ENCODE results near the gene KCNQ1.

KCNQ1 gene

GRCh38 chr11:2401436-2401984 is 43.3 kb upstream of the KCNQ1 start:
- Histone ChIP-seq H4K20me1 (ENCODE audit: insufficient read depth, low read length) (peaks cover 40% of the 10 kb centered on the region), H3K27ac (ENCODE audit: low read length) (peak overlapping the region; percentile 90), H3K4me1 (ENCODE audit: insufficient read depth, low read length) (peaks cover 34% of the 10 kb centered on the region), H2AFZ (ENCODE audit: low read depth, low read length) (no peak overlapping the region), H3K9me3 (ENCODE audit: insufficient read depth, low read length, severe bottlenecking) (no peaks in the 10 kb centered on the region), H3K4me2 (ENCODE audit: insufficient read depth, low read length) (peak overlapping the region; percentile 79), H3K27me3 (ENCODE audit: insufficient read depth, low read length, poor library complexity) (no peaks in the 10 kb centered on the region), H3K4me3 (ENCODE audit: low read depth in 1 of 2, low read length in 2 of 2) (peak overlapping the region; percentile 98), H3K79me2 (ENCODE audit: insufficient read depth, low read length) (peaks cover 35% of the 10 kb centered on the region), H3K9ac (ENCODE audit: low read depth, low read length) (peak overlapping the region; percentile 93), H3K36me3 (ENCODE audit: insufficient read depth, low read length) (peaks cover 56% of the 10 kb centered on the region)
- ATAC-seq (ENCODE audit: insufficient read depth, low read depth) (no peak), DNase-seq (no peak)
- no peak for TF ChIP-seq EZH2 (IDR thresholded peaks at IDR 0.05; ENCODE audit: borderline replicate concordance, low read depth, low read length, severe bottlenecking)
- TF ChIP-seq, protein P1, sequence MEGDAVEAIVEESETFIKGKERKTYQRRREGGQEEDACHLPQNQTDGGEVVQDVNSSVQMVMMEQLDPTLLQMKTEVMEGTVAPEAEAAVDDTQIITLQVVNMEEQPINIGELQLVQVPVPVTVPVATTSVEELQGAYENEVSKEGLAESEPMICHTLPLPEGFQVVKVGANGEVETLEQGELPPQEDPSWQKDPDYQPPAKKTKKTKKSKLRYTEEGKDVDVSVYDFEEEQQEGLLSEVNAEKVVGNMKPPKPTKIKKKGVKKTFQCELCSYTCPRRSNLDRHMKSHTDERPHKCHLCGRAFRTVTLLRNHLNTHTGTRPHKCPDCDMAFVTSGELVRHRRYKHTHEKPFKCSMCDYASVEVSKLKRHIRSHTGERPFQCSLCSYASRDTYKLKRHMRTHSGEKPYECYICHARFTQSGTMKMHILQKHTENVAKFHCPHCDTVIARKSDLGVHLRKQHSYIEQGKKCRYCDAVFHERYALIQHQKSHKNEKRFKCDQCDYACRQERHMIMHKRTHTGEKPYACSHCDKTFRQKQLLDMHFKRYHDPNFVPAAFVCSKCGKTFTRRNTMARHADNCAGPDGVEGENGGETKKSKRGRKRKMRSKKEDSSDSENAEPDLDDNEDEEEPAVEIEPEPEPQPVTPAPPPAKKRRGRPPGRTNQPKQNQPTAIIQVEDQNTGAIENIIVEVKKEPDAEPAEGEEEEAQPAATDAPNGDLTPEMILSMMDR (IDR thresholded peaks at IDR 0.05; ENCODE audit: borderline replicate concordance, extremely low read depth, low read length, poor library complexity, severe bottlenecking) = no peak

DNA sequence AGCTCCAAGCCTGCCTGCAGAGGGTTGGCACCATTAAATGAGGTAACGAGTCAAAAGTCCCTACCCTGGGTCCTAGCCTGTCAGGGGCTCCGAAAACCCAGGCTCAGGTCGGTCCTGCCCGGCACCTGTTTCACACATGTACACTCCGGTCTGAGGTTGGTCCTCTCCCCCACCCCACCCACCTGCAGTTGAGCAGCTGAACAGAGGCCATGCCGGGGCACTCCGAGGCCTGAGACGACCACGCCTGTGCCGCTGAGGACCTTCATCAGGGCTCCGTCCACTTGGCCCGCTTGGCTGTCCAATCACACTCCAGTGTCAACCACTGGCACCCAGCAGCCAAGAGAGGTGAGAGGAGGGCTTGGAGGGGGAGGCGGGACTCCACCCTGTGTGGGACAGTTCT is 42.7 kb upstream of the KCNQ1 start:
- no peak for DNase-seq
- Histone ChIP-seq H3K36me3 (ENCODE audit: insufficient read depth, low read length) (peaks cover 50% of the 10 kb centered on the region), H3K4me1 (ENCODE audit: insufficient read depth, low read length) (peaks cover 34% of the 10 kb centered on the region), H3K27me3 (ENCODE audit: insufficient read depth, low read length, poor library complexity) (no peaks in the 10 kb centered on the region), H3K4me2 (ENCODE audit: insufficient read depth, low read length) (peak overlapping the region; percentile 79), H2AFZ (ENCODE audit: low read depth, low read length) (no peak overlapping the region), H3K9me3 (ENCODE audit: insufficient read depth, low read length, severe bottlenecking) (no peaks in the 10 kb centered on the region), H3K27ac (ENCODE audit: low read length) (no peak overlapping the region), H3K79me2 (ENCODE audit: insufficient read depth, low read length) (peaks cover 35% of the 10 kb centered on the region), H3K4me3 (ENCODE audit: low read depth in 1 of 2, low read length in 2 of 2) (peak overlapping the region in 1 of 2 experiments; percentile 98; a peak in 3 of 4 replicates), H3K9ac (ENCODE audit: low read depth, low read length) (peak overlapping the region; percentile 93), H4K20me1 (ENCODE audit: insufficient read depth, low read length) (peaks cover 40% of the 10 kb centered on the region)
- ATAC-seq (ENCODE audit: insufficient read depth, low read depth) = no peak
- no peak for TF ChIP-seq EZH2 (IDR thresholded peaks at IDR 0.05; ENCODE audit: borderline replicate concordance, low read depth, low read length, severe bottlenecking)
- TF ChIP-seq, protein P1 (IDR thresholded peaks at IDR 0.05; ENCODE audit: borderline replicate concordance, extremely low read depth, low read length, poor library complexity, severe bottlenecking) = no peak

DNA sequence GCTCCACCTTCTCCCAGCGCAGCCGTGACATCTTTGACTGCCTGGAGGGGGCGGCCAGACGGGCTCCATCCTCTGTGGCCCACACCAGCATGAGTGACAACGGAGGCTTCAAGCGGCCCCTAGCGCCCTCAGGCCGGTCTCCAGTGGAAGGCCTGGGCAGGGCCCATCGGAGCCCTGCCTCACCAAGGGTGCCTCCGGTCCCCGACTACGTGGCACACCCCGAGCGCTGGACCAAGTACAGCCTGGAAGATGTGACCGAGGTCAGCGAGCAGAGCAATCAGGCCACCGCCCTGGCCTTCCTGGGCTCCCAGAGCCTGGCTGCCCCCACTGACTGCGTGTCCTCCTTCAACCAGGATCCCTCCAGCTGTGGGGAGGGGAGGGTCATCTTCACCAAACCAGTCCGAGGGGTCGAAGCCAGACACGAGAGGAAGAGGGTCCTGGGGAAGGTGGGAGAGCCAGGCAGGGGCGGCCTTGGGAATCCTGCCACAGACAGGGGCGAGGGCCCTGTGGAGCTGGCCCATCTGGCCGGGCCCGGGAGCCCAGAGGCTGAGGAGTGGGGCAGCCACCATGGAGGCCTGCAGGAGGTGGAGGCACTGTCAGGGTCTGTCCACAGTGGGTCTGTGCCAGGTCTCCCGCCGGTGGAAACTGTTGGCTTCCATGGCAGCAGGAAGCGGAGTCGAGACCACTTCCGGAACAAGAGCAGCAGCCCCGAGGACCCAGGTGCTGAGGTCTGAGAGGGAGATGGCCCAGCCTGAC is 41.7 kb upstream of the KCNQ1 start:
- no peaks in the 10 kb centered on the region for H3K9me3 ChIP-seq (ENCODE audit: insufficient read depth, low read length, severe bottlenecking)
- H4K20me1 ChIP-seq (ENCODE audit: insufficient read depth, low read length) = peaks cover 40% of the 10 kb centered on the region
- H3K27ac ChIP-seq (ENCODE audit: low read length) = no peak overlapping the region
- H3K79me2 ChIP-seq (ENCODE audit: insufficient read depth, low read length) = peaks cover 35% of the 10 kb centered on the region
- ATAC-seq (ENCODE audit: insufficient read depth, low read depth) (no peak), DNase-seq (no peak)
- H3K36me3 ChIP-seq (ENCODE audit: insufficient read depth, low read length) = peaks cover 47% of the 10 kb centered on the region
- no peak overlapping the region for H3K4me3 ChIP-seq (ENCODE audit: low read depth in 1 of 2, low read length in 2 of 2)
- H3K4me1 ChIP-seq (ENCODE audit: insufficient read depth, low read length) = peaks cover 34% of the 10 kb centered on the region
- no peak overlapping the region for H3K9ac ChIP-seq (ENCODE audit: low read depth, low read length)
- H3K4me2 ChIP-seq (ENCODE audit: insufficient read depth, low read length) = peak overlapping the region; percentile 8; the same call in 1 of the 2 replicates
- H3K27me3 ChIP-seq (ENCODE audit: insufficient read depth, low read length, poor library complexity) = no peaks in the 10 kb centered on the region
- TF ChIP-seq, protein P1 (IDR thresholded peaks at IDR 0.05; ENCODE audit: borderline replicate concordance, extremely low read depth, low read length, poor library complexity, severe bottlenecking) = no peak
- no peak for TF ChIP-seq EZH2 (IDR thresholded peaks at IDR 0.05; ENCODE audit: borderline replicate concordance, low read depth, low read length, severe bottlenecking)
- no peak overlapping the region for H2AFZ ChIP-seq (ENCODE audit: low read depth, low read length)
